NCI-H345 treated with DMSO at 0.1 percent for 48 hours (cell line): Measurements from ENCODE around the gene BAG2.
A peak's percentile ranks its signal among the peaks of the same experiment; 100 is the strongest.

Experiments
- DNase-seq: peaks from one replicate; lab custom pipeline; 2025; ENCODE audit not compliant: unreplicated experiment; lab: John Stamatoyannopoulos, UW

Gene BAG2

GRCh38 chr6:57221191-57221935 is 49.2 kb downstream of the BAG2 start:
- peak; percentile 63 for DNase-seq

GRCh38 chr6:57221936-57222742 is 50.0 kb downstream of the BAG2 start, which contains the start of gene RAB23:
RAB23 (minus strand) TSS chr6:57222307; CDS start chr6:57210380, 11,927 bp downstream.
- peak; percentile 74 for DNase-seq

- DNase-seq = no peak
These were observed 50.6 kb downstream of the BAG2 start for GRCh38 chr6:57222743-57223077.

GRCh38 chr6:57224769-57225515 is 52.8 kb downstream of the BAG2 start:
- DNase-seq = no peak

- DNase-seq = peak; percentile 9
These were observed 54.1 kb downstream of the BAG2 start for GRCh38 chr6:57226221-57226620.
